A204.1 (cell line): ENCODE data around the gene CDH23.

Experiments
- FAIRE-seq: peaks from 2 replicates; lab custom pipeline; 2012; peaks lifted over from hg19 to GRCh38; lab: Jason Lieb, UNC

Gene CDH23

DNA sequence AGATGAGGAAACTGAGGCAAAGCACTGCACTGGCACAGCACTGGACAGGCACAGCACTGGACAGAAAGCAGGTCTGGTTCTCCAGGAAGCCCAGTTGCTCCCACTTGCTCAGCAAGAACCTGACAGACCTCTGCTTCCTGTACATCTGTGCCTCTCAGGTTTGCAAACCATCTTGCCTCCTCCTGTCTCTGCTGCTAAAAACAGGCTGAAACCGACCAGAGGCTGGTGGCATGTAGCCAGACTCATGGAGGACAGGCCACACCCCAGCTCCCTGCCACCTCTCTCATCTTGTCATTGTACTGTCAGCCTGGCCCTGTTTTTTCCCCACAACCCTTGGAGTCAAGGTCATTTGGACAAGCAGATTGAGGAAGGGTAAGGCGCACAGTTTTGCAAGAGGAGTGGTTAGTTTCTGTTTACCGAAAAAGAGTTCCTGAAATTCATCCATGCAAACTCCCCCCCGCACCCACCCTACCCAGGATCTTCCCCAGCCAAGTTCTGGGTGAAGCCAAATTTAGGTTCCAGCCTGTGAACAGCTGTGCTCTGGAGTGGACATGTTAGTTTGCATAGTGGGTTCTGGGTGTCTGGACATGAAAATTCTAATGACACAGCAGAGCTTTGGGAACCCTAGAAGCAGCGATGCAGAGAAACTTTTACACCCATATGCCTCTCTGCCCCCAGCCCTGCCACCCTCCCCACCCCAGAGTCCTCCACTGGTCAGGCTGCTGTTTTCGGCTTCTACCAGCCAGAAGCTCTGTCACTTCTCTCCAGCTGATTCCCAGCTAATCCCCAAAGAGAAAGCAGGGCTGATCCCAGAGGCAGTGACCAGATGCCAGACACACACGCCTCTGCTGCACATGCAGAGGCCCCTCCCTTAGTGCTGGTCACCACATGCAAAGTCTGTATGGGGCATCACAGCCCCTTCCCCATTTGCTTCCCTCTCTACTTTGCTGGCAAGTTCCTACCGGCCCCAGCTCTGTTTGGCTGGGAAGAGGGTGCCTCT is 331.3 kb downstream of the CDH23 start:
- no peak for FAIRE-seq

DNA sequence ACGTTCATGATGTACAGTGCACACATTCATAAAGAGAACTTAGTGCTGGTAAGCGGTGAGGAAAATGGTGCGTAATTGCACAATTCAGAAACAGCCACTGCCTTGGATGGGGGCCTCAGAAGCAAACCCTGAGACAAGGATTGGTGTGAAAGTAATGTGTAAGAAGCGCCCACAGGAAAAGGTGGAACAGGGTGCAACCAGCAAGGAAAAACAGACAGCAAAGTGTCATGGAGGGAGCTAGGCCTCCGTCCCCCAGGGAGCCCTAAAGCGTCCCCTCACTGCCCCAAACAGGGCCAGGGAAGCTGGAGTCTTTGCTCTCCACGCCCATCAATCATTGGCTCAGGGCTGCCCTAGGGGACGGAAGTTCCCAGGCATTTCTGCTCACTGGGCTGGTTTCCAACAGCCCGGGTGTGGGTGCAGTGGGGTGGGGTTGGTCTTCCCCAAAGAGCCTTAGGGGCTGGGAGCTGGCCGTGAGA is 332.5 kb downstream of the CDH23 start:
- no peak for FAIRE-seq

DNA sequence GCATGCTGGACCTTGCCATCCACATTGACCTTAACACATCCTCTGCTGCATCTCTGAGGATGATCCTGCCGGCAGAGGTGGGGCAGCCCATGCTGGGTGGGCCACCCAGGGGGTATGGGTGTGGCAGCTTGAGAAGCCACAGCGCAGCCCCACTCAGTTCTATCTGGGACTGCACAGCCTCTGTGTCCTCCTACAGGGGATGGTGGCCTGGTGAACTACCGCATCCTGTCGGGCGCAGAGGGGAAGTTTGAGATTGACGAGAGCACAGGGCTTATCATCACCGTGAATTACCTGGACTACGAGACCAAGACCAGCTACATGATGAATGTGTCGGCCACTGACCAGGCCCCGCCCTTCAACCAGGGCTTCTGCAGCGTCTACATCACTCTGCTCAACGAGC is 335.1 kb downstream of the CDH23 start:
- FAIRE-seq: no peak

DNA sequence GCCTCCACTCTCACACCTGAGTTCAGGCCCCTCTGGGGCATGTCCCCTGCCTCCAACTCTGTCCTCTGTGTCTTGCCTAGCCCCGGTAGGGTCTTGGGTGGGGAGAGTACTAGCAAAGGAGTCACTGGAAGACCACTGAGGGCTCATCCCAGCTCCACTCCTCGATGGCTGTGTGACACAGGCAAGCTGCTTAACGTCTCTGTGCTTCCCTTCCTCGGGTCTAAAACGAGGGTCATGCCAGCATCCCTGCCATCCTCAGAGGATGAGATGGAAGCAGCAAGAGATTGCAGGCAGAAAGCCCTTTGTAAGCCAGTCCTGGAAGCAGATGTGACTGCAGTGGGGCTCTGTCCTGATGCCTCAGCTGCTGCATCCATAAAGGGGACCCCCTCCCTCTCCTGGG is 338.1 kb downstream of the CDH23 start:
- no peak for FAIRE-seq

DNA sequence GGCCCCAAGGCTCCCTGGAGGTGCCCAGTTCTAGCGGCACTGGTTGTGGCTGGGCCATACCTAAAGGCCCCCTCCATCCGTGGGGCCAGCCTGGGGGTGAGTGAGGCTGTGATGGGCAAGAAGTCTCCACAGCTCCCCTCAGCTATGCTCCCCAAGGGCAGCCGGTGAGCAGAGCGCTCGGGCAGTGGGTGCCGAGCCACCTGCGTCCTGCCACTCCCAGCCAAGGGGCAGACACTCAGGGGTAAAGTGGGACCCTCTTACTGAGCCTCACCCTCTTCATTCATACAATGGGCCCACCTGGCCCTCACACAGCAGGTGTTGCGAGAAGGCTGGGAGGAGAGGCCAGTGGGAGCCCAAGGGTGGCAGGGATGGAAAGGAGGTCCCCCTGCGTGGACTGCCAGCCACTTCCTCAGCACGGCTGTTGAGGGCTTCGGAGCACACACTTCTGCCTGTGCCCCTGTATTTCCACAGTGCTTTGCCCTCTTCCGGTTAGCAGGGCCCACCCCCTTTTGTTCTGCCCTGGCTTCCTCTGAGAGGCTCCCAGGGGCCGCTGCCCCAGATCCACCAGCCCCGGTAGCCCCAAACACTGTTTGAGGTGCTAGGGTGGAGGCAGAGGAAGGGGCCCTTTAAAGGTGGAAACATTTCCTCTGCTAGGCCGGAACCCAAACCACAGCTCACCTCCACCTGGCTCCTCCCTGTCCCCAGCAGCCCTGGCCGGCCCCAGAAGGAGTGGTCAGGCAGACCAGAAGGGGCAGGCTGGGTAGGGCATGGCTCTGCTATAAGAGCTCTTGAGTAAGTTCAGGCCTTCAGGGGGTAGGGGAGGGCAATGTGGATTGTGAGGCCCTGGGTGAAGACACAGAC is 339.2 kb downstream of the CDH23 start:
- FAIRE-seq: no peak

DNA sequence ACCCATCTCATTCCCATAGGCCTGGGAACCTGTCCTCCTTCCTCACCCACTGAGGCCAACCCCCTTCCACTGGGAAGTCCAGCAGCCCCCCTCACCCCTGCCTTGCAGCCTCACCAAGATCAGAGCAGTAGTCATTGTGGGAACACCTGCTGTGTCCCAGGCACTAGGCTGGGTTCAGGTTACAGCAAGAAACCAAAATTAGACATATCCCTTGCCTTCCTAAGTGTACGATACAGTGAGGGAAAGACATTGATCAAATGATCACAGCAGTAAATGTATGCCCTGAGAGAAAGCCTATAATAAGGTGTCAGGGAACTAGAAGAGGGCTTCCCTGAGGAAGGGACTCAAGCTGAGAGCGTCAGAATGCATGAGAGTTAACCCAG is 339.8 kb downstream of the CDH23 start:
- no peak for FAIRE-seq

DNA sequence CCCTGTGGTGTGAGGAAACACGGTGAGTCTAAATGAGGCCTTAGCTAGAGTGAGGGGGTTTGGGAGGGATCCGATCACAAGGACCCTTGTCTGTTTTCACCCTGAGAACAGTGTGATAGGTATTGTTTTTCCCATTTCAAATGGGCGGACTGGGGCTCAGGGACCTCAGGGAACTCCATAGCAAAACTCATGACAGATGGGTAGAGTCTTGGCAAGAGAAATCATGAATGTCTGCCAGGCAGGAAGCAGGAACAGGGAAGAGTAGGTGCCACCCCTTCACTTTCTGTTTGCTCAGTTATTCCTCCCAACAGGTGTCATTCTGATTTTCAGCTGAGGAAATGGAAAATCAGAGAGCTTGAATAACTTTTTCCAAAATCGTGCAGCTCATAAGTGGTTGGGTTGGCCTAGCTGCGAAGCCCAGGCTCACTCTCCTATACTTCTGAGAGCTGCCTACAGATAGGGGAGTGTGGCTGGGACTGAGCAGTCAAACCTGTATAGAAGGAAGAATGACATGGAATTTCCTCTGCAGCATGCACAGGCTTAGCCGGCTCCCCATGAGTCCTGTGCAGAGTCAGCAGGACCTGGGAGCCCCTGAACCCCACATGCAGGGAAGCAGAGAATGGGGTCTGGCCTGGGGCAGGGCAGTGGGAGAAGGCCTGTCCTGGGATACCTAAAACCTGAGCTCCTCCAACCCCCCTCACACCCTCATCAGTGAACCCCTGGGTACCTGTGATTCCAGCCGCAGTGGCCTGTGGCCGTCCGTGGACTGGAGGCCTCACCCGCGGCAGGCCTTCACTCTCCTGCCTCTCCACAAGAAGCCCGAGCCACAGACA is 340.5 kb downstream of the CDH23 start:
- no peak for FAIRE-seq

DNA sequence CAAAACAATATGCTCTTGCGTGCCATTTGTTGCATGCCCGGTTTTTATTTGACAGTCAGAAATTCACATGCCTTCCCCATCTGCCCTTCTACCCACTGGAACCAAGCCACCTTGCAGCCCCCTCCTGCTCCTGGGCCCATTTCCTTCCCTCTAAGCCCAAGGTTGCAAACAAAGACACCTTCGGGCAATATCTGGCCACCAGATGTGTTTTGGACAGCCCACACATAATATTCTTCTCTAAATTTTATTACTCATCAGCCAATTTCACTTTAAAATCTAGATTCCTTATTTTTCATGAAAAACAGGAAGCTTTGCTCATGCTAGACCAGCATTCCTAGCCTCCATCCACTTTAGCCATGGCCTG is 341.1 kb downstream of the CDH23 start:
- no peak for FAIRE-seq

DNA sequence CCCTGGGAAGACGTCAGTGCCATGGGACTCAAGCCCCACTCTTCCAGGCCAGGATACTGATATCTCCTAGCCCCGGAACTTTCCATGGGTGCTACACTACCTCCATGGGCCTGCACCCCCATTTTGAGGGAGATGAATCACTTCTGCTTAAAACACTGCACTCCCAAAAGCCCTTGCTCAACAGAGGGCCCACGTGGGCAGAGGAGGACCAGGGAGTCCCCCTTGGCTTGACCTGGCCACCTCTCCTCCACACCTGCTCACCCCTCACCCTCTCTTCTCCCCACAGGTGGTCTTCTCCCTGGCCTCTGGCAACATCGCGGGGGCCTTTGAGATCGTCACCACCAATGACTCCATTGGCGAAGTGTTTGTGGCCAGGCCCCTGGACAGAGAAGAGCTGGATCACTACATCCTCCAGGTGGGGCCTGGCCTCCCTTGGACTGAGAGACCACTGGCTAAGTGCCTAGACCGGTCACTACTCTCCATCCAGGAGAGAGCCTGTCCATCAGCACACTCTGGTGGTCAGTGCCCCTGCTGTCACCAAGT is 342.7 kb downstream of the CDH23 start:
- no peak for FAIRE-seq

DNA sequence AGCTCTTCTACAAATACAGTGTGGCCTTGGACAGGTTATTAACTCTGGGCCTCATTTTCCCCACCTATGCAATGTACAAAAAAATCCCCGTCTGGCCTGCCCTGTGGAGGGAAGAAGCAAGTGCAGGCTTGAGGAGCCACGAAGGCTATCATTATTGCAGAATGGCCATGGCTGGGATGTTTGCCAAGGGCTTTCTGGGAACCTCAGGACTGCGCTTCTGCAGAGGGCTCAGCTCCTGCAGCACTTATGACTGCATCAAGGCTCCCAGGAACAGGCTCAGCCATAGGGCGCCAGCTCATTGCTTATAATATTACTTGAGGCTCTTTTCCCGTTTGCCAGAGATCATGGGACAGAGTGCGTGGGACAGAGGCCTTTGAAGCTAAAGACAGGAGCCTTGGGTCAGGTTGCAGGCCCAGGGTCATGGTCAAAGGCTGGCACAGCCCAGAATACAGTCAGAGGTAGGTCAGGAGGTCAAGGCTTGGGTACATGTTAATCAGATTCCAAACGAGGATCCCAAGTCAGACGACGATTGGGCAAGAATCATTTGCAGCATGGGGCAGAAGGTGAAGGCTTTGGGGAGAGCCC is 343.4 kb downstream of the CDH23 start:
- FAIRE-seq: no peak

DNA sequence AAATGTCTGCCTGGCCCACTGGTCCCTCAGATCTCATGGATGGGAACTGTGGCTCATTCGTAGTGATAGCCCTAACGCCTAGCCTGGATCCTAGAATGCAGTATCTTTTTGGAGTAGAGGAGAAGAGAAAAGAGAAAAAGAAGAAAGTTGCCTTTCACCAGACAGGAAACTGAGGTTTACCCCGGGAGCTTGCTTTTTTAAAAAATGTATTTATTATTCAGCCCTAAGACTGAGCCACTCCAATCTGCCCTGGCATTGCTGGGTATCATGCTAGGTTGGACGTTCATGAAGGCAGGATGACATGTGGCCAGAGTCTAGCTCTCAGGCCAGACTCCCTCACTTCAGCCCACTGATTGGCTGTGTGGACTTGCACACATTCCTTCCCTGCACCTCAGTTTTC is 344.3 kb downstream of the CDH23 start:
- no peak for FAIRE-seq

DNA sequence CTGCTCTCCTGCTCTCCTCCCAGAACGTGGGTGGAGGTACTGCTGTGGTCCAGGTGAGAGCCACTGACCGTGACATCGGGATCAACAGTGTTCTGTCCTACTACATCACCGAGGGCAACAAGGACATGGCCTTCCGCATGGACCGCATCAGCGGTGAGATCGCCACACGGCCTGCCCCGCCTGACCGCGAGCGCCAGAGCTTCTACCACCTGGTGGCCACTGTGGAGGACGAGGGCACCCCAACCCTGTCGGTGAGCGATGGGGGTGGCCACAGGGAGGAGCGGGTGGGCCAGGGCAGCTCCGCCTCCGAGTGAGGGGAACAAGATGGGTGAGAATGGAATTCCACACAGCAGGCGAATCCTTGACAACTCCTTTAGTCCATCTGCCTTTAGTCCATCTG is 345.0 kb downstream of the CDH23 start:
- FAIRE-seq: no peak

DNA sequence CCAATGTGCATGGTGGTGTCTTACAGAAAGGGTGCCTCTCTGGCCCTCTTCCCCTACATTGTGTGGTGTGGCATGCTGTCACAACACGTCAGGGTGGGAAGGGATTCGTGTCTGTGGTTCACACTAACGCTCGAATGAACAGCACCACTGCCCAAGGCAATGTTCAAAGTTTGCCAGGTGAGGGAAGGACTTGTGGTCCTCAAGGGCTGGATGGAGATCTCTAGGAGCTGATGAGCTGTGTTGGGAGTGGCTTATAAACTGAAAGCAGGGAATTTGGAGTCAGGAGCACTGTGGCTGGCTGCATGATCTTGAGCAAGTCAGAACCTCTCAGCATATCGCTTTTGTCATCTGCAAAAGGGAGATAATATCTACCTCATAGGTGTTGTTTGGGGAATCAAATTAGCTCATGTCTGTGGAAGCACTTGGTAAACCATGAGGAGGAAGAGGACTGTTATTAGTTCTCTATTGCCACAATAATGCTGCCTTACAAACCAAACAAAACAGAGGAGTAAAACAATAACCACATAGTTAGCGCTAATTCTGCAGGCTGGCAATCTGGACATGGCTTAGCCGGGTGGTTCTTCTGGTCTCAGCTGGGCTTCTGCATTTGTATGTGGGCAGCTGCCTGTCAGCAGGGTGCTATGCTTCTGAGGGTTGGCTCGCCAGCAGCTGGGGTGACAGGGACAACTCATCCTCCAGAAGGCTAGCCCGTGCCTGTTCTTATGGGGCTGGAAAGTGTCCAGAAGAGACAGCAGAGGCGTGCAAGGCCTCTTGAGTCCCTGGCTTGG is 345.8 kb downstream of the CDH23 start:
- no peak for FAIRE-seq

DNA sequence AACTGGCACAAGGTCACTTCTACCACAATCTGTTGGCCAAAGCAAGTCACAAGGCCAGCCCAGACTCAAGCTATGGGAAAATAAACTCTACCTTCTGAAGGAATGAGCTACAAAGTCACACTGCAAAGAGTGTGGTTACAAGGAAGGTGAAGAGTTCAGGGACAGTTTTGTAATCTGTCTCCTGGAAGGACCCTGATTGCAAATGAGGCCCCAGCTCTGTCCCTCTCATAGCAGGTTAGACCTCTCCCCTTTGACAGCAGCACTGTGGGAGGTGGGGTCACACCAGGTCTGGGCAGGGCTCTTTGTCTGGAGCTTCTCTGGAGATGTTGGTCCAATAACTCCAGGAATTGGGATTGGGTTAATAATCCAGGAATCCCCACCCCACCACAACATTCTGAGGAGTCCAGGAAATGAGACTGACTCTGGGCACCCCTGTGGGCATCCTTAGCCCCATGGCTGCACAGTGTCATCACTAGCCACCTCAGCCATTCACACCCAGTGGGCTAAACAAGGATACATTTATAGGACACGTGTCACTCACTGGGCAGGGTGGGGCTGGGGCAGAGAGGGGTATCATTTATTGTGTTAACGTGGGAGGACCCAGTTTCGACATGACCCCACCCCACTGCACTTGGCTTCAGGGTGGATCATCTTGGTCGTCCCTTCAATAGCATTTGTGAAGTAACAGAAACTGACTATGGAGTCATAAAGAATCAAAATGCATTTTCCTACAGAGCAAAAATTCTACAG is 346.5 kb downstream of the CDH23 start:
- no peak for FAIRE-seq

DNA sequence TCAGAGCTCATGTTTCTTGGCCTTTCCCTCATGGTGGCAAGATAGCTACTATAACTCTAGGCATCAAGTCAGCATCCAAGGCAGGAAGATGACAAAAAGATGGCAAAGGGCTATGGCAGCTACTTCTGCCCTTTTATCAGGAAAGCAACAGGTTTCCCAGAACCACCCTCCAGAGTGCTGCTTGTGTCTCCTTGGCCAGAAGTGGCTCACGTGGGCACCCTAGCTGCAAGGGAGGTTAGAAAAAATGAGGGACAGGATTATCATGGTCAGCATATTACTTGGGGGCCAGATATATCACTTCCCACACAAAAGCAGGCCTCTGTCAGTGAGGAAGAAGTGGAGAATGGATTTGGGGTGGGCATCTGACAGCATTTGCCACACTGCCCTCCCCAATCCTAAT is 347.1 kb downstream of the CDH23 start:
- FAIRE-seq: no peak

DNA sequence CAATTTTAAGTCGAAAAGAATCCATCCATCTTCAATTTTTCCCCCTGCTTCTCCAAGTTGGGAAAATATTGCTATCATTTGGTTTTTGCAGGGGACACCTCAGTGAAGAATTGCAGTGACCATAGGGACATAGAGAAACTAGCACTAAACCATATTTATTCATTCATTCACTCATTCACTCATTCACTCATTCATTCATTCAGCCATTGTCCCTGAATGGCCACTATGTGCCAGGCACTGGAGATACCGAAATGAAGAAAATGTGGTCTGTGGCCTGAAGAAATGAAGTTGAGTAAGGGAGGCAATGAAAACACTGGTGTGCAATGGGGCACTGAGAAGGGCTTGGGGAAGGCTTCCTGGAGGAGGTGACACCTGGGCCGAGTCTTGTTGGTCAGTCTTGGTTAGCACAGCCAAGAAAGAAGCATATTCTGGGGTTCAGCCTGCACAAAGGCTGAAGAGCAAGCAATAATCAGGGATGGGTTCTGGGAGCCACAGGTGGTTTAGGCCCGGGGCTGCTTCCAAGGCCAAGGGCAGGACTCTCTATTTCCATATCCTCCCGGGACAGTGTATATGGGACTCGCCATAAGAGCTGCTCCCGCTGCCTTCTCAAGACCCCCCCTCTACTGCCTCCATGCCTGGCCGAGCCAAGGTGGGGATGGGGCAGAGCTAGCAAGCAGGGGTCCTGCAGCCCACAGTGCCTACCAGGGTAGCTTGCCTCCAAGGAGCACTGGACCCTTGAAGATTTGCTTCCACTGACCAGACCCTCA is 348.4 kb downstream of the CDH23 start:
- FAIRE-seq: no peak

DNA sequence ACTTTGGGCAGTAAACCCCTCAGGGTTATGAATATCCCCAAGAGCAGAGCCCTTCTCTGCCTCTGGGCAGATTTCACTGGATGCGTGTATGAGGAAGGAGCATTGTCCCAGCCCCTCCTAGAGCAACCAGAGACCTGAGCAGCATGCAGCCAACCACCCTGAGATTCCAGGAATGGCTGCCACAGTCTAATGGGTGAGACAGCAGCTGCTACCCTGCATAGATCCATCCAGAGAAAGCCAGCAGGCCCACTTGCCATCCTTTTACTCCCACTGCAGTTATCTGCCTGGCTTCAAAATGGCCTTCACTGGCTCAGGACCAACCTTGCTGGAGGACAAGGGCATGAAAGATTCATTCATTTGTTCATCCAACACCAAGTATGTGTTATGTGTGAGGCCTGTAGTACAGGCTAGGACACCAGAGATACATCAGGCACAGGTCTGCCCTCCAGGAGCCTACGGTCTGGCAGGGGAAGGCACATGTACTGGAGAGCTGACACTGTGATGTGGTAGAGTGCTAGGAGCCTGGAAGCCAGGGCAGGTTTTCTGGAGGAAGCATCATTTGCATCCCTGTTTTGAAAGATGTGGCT is 349.0 kb downstream of the CDH23 start:
- FAIRE-seq: no peak

DNA sequence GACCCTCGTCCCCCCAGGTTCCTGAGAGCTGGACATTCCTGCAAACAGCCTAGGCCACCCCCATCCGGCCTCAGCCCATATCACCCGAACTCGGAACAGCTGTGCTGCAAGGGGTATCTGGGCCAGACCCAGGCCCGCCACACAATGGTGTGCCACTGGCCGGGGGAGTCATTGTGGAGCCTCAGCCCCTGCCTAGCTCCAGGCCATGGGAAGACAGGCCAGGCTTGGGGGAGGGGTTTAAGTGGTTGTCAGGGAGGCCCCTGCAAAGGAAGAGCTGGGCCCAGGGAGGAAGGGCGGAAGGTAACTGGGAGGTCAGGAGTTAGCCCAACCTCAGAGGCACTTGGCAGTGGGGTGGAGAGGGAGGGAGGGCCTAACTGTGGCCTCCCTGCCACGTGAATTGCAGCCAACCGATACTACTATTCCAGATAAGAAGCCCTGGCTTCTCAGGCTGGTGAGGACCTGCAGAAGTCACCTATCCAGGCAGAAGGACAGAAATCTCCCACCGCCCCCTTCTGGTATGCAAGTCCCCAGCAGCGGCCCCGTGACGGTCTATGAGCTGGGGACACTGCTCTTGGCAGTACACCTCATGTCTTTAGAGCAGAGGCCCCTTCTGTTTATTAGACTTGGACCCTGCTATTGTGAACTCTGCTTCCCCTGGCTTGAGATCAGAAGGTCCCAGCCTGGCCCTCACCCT is 349.8 kb downstream of the CDH23 start:
- no peak for FAIRE-seq
